GM12892 (cell line): ENCODE measurements around the gene COX4I1. TPM values are rescaled to one million over a fixed set of nuclear protein-coding genes. Genes with fewer than 3 reads are reported as not detected.
A peak's percentile ranks its signal among the peaks of the same experiment; 100 is the strongest.

ENCODE experiments used
- DNase-seq: peaks from one replicate; pipeline ENCODE4 v3.0.0; 2011; ENCODE audit not compliant: insufficient read length
- FAIRE-seq: peaks from 2 replicates; lab custom pipeline; 2011; peaks lifted over from hg19 to GRCh38; lab: Jason Lieb, UNC
- POLR2A ChIP-seq: IDR thresholded peaks from 2 replicates; pipeline ENCODE4 v1.6.1; 2011; ENCODE audit warnings: low read depth, low read length, control low read depth
- POLR2AphosphoS5 ChIP-seq: IDR thresholded peaks from 2 replicates; pipeline ENCODE4 v1.6.1; 2011; ENCODE audit warnings: low read depth, low read length, control low read depth
- TAF1 ChIP-seq: IDR thresholded peaks from 2 replicates; pipeline ENCODE4 v1.6.1; 2011; ENCODE audit warnings: low read depth, mild to moderate bottlenecking, control low read depth, low read length, borderline replicate concordance
- polyA plus RNA-seq: library from polyadenylated mRNA; unstranded; fragments of >200 nt; gene quantifications from one replicate; pipeline ENCODE4 v1.2.1, GENCODE V29; 2012; ENCODE audit warnings: missing spikeins, inconsistent platforms; ENCODE audit not compliant: missing spikeins

COX4I1 gene
- polyA plus RNA-seq, result 895 TPM

GRCh38 chr16:85799497-85800320 is at the start of gene COX4I1, which contains the start of gene EMC8:
COX4I1 (plus strand) TSS chr16:85799695; CDS start chr16:85801206, 1,511 bp downstream.
EMC8 (minus strand) TSS chr16:85799544; CDS start chr16:85799295, 249 bp downstream.
- DNase-seq (peak; percentile 93), FAIRE-seq (peak; percentile 94)
- TF ChIP-seq POLR2A, result peak; percentile 95
- no peak; the same call in 1 of the 2 replicates for TF ChIP-seq TAF1
- peak; percentile 80 for TF ChIP-seq POLR2AphosphoS5

- DNase-seq (no peak), FAIRE-seq (no peak)
- no peak for TF ChIP-seq TAF1
- TF ChIP-seq POLR2AphosphoS5, result no peak
- no peak for TF ChIP-seq POLR2A
Observed at GRCh38 chr16:85749771-85750145, 49.7 kb upstream of the COX4I1 start.

- peak; percentile 33 for FAIRE-seq
- no peak for TF ChIP-seq TAF1
- TF ChIP-seq POLR2A, result no peak
- no peak for DNase-seq
Observed at GRCh38 chr16:85750146-85750826, 49.2 kb upstream of the COX4I1 start.

GRCh38 chr16:85750827-85751697 is 48.4 kb upstream of the COX4I1 start, which contains the start of gene C16orf74:
C16orf74 (minus strand) TSS chr16:85751096; CDS start chr16:85735217, 15,879 bp downstream.
- FAIRE-seq, result no peak

GRCh38 chr16:85751698-85752501 is 47.6 kb upstream of the COX4I1 start:
- DNase-seq, result no peak
- FAIRE-seq, result no peak
- TF ChIP-seq POLR2AphosphoS5 (no peak), POLR2A (no peak), TAF1 (no peak)

More at GRCh38 chr16:85750827-85751697, 48.4 kb upstream of the COX4I1 start, which contains the start of gene C16orf74:
- peak; percentile 64 for DNase-seq
- TF ChIP-seq TAF1 (no peak), POLR2AphosphoS5 (no peak), POLR2A (no peak)

GRCh38 chr16:85752511-85753420 is 46.7 kb upstream of the COX4I1 start:
- no peak for DNase-seq
- FAIRE-seq, result peak; percentile 80
- TF ChIP-seq TAF1 (no peak), POLR2AphosphoS5 (no peak), POLR2A (no peak)

- DNase-seq, result no peak
- peak; percentile 70 for FAIRE-seq
- TF ChIP-seq TAF1 (no peak), POLR2A (no peak), POLR2AphosphoS5 (no peak)
Observed at GRCh38 chr16:85753559-85753958, 45.9 kb upstream of the COX4I1 start.

- TF ChIP-seq TAF1, result no peak
- DNase-seq (no peak), FAIRE-seq (peak; percentile 38)
Observed at GRCh38 chr16:85753976-85754375, 45.5 kb upstream of the COX4I1 start.

GRCh38 chr16:85754413-85754812 is 45.1 kb upstream of the COX4I1 start:
- FAIRE-seq (no peak), DNase-seq (no peak)
- TF ChIP-seq TAF1 (no peak), POLR2A (no peak)
